ENCODE data around the gene SPG11.
A peak's percentile ranks its signal among the peaks of the same experiment; 100 is the strongest.
"Not testable (repeated sequence)": the region's sequence is repeated elsewhere in the genome, so short reads cannot be mapped to it uniquely, and the experiment has no call there.

Gene SPG11, protein sequence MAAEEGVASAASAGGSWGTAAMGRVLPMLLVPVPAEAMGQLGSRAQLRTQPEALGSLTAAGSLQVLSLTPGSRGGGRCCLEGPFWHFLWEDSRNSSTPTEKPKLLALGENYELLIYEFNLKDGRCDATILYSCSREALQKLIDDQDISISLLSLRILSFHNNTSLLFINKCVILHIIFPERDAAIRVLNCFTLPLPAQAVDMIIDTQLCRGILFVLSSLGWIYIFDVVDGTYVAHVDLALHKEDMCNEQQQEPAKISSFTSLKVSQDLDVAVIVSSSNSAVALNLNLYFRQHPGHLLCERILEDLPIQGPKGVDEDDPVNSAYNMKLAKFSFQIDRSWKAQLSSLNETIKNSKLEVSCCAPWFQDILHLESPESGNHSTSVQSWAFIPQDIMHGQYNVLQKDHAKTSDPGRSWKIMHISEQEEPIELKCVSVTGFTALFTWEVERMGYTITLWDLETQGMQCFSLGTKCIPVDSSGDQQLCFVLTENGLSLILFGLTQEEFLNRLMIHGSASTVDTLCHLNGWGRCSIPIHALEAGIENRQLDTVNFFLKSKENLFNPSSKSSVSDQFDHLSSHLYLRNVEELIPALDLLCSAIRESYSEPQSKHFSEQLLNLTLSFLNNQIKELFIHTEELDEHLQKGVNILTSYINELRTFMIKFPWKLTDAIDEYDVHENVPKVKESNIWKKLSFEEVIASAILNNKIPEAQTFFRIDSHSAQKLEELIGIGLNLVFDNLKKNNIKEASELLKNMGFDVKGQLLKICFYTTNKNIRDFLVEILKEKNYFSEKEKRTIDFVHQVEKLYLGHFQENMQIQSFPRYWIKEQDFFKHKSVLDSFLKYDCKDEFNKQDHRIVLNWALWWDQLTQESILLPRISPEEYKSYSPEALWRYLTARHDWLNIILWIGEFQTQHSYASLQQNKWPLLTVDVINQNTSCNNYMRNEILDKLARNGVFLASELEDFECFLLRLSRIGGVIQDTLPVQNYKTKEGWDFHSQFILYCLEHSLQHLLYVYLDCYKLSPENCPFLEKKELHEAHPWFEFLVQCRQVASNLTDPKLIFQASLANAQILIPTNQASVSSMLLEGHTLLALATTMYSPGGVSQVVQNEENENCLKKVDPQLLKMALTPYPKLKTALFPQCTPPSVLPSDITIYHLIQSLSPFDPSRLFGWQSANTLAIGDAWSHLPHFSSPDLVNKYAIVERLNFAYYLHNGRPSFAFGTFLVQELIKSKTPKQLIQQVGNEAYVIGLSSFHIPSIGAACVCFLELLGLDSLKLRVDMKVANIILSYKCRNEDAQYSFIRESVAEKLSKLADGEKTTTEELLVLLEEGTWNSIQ (N-terminal part only)

DNA sequence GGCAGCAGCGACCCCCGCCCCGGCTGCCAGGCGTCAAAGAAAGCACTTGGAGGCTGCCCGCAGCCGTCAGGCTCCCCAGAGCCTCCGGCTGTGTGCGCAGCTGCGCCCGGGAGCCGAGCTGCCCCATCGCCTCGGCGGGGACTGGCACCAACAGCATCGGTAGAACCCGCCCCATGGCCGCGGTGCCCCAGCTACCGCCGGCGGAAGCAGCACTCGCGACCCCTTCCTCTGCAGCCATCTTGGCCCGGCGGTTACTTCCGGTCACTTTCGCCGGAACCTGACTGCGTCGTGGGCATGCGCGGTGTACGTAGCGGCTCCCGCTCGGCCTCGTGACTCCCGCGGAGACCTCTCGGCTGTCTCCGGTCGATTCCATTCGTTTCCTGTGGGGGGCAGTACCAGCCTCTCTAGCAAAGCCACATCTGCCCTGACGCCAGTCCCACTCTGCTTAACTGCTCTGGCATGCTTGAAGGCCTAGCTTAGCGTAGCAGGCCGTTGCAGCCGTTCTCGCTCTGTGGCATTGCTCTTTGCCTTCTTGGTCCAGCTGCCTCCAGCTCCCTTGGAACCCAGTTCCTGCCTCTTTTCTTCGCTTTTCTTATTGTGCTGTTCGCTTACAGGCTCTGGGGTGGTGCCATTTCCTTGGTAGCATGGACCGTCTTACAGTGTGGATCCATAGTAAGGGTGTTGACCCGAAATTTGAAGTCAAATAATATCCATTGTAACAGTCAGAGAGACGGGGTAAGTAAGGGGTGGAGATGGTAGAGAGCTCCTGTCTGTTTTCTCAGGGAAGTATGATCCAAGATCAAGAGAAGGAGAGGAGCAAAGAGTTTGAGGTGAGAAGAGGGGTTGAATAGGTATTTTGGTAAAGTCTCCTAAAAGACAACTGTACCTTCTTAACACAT is at the start of gene SPG11:
Gene SPG11, minus strand, starts transcription at position 253 of the 899 bp plus-strand sequence. Its CDS starts 15 bp downstream, at position 238.
- DNase-seq (ENCODE audit: low read depth) = peak; percentile 93

DNA sequence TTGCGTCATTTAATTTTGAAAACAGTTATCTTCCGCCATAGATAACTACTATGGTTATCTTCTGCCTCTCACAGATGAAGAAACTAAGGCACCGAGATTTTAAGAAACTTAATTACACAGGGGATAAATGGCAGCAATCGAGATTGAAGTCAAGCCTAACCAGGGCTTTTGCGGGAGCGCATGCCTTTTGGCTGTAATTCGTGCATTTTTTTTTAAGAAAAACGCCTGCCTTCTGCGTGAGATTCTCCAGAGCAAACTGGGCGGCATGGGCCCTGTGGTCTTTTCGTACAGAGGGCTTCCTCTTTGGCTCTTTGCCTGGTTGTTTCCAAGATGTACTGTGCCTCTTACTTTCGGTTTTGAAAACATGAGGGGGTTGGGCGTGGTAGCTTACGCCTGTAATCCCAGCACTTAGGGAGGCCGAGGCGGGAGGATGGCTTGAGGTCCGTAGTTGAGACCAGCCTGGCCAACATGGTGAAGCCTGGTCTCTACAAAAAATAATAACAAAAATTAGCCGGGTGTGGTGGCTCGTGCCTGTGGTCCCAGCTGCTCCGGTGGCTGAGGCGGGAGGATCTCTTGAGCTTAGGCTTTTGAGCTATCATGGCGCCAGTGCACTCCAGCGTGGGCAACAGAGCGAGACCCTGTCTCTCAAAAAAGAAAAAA is 49.0 kb upstream of the SPG11 start:
- DNase-seq (ENCODE audit: low read depth) = no peak

DNA sequence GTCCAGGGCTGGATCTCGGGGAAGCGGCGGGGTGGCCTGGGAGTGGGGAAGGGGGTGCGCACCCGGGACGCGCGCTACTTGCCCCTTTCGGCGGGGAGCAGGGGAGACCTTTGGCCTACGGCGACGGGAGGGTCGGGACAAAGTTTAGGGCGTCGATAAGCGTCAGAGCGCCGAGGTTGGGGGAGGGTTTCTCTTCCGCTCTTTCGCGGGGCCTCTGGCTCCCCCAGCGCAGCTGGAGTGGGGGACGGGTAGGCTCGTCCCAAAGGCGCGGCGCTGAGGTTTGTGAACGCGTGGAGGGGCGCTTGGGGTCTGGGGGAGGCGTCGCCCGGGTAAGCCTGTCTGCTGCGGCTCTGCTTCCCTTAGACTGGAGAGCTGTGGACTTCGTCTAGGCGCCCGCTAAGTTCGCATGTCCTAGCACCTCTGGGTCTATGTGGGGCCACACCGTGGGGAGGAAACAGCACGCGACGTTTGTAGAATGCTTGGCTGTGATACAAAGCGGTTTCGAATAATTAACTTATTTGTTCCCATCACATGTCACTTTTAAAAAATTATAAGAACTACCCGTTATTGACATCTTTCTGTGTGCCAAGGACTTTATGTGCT is 48.4 kb upstream of the SPG11 start:
- DNase-seq (ENCODE audit: low read depth) = no peak

DNA sequence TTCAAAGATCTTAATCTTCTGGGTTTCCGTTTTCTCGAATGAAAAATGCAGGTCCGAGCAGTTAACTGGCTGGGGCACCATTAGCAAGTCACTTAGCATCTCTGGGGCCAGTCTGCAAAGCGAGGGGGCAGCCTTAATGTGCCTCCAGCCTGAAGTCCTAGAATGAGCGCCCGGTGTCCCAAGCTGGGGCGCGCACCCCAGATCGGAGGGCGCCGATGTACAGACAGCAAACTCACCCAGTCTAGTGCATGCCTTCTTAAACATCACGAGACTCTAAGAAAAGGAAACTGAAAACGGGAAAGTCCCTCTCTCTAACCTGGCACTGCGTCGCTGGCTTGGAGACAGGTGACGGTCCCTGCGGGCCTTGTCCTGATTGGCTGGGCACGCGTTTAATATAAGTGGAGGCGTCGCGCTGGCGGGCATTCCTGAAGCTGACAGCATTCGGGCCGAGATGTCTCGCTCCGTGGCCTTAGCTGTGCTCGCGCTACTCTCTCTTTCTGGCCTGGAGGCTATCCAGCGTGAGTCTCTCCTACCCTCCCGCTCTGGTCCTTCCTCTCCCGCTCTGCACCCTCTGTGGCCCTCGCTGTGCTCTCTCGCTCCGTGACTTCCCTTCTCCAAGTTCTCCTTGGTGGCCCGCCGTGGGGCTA is 47.8 kb upstream of the SPG11 start, which contains the start of the genes B2M and PATL2:
Gene B2M, plus strand, starts transcription at position 422 of the 647 bp plus-strand sequence. Its CDS starts 30 bp downstream, at position 452.
Gene PATL2, minus strand, starts transcription at position 228 of the 647 bp plus-strand sequence. CDS start 34,833 bp downstream, outside the sequence.
- DNase-seq (ENCODE audit: low read depth) = peak; percentile 91

DNA sequence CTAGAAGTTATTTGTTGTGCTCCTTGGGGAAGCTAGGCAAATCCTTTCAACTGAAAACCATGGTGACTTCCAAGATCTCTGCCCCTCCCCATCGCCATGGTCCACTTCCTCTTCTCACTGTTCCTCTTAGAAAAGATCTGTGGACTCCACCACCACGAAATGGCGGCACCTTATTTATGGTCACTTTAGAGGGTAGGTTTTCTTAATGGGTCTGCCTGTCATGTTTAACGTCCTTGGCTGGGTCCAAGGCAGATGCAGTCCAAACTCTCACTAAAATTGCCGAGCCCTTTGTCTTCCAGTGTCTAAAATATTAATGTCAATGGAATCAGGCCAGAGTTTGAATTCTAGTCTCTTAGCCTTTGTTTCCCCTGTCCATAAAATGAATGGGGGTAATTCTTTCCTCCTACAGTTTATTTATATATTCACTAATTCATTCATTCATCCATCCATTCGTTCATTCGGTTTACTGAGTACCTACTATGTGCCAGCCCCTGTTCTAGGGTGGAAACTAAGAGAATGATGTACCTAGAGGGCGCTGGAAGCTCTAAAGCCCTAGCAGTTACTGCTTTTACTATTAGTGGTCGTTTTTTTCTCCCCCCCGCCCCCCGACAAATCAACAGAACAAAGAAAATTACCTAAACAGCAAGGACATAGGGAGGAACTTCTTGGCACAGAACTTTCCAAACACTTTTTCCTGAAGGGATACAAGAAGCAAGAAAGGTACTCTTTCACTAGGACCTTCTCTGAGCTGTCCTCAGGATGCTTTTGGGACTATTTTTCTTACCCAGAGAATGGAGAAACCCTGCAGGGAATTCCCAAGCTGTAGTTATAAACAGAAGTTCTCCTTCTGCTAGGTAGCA is 47.0 kb upstream of the SPG11 start:
- no peak for DNase-seq (ENCODE audit: low read depth)

DNA sequence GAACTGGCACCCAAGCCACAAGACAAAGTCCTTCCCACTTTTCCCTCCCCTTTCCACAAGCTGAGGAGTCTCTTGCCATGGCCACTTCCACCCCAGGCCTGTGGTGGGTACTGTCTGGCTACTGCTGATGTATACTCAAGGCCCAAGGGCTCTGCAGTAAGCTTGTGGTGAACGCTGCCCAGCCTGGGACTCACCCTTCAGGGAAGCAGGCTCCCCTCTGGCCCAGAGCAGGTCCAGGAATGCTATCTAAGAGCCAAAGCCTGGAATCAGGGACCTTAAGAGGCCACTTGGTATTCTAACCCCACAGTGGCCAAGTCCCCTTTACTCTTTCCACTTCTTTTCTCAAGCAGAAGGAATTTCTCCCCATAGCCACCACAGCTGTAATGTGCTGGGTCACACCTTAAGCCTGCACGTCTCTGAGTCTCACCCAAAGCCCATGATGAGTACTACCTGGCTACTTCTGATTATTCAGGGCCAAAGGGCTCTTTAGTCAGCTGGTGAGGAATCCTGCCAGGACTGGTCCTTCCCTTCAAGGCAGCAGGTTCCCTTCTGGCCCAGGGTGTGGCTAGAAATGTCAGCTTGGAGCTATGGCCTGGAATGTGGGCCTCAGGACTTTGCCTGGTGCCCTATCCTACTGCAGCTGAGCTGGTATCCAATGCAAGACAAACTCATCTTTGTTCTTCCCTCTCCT is 43.6 kb upstream of the SPG11 start:
- DNase-seq (ENCODE audit: low read depth) = no peak

DNA sequence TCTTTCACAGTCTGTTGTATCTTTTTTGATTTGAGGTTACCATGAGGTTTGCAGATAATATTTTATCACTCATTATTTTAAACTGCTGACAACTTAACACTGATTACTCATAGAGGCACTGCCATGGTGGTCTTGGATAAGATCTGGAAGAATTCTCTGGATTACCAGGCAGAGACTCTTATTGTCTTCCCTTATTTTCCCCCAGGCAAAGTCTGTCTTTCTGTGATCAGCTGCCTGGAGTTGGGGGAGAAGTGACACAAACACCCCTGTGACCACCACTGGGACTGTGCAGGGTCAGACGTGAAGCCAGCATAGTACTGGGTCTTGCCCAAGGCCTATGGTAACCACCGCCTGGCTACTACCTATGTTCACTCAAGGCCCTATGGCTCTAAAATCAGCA is 42.9 kb upstream of the SPG11 start:
- DNase-seq (ENCODE audit: low read depth) = no peak

DNA sequence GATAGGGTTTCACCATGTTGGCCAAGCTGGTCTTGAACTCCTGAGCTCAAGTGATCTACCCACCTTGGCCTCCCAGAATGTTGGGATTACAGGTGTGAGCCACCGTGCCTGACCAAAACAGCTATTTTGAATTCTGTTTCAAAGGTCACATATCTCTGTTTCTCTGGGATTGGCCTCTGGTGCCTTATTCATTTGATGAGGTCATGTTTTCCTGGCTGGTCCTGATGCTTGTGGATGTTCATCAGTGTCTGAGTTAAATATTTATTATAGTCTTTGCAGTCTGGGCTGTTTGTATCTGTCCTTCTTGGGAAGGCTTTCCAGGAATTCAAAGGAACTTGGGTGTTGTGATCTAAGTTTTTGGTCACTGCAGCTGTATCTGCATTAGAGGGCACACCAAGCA is 42.5 kb upstream of the SPG11 start:
- DNase-seq (ENCODE audit: low read depth) = no peak

DNA sequence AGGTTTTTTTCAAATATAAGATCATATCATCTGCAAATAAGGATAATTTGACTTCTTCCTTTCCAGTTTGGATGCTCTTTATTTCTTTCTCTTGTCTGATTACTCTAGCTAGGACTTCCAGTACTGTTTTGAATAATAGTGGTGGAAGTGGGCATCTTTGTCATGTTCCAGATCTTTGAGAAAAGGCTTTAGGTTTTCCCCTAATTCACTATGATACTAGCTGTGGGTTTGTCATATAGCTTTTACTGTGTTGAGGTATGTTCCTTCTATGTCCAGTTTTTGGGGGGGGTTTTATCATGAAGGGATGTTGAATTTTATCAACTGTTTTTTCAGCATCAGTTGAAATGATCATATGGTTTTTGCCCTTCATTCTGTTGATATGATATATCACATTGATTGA is 37.2 kb upstream of the SPG11 start:
- DNase-seq (ENCODE audit: low read depth) = not testable (repeated sequence)

DNA sequence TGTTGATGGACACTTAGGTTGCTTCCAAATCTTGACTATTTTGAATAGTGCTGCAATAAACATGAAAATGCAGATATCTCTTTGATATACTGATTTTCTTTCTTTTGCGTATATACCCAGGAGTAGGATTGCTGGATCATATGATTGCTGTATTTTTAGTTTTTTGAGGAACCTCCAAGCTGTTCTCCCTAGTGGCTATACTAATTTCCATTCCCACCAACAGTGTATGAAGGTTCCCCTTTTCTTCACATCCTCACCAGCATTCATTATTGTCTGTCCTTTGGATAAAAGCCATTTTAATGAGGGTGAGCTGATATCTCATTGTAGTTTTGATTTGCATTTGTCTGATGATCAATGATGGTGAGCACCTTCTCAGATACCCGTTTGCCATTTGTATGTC is 35.2 kb upstream of the SPG11 start:
- DNase-seq (ENCODE audit: low read depth) = no peak

DNA sequence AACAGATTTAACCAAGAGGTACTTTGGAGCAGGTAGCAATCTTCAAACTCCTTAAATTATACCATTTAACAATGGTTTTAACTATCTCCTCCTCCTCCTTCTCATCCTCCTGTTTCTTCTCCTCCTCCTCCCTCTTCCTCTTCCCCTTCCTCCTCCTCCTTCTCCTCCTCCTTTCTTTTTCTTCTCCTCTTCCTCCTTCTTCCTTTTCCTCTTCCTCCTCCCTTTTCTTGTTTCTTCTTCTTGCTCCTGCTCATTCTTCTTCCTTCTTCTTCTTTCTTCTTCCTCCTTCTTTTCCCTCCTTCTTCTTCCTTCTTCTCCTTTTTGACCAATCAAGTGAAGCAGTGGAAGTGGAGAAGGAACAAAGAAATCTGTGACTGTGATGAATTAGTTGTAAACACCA is 33.6 kb upstream of the SPG11 start:
- no peak for DNase-seq (ENCODE audit: low read depth)

DNA sequence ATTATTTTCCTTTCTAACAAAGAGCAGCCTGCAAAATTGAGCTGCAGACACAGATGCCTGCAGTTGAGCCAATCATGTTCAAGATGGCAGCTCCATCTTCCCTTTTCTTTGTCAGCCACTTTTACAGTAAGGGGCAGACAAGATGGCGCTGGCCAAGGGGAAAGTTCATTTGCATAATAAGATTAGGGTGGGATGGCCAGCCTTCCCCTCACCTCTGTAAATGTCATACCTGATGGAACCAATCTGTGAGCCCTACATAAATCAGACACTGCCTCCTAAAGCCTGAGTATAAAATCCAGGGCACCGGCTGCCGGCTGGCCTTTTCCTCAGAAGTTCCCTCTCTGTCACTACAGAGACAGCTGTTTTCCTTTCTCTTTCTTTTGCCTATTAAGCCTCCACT is 31.8 kb upstream of the SPG11 start:
- DNase-seq (ENCODE audit: low read depth) = no peak

DNA sequence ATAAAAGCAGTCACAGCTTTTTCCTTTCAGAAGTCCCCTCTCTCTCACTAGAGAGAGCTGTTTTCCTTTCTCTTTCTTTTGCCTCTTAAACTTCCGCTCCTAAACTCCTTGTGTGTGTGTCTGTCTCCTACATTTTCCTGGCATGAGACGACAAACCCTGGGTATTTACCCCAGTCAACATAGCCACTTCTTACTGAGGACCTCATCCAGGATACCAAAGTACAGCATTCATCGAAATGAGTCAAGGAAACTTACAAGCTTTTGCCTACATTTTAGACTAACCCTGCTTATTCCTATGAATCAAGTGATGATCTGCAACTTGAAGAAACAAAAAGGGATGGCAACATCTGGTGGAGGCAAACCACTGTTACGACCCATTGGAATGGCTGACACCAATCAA is 31.0 kb upstream of the SPG11 start:
- DNase-seq (ENCODE audit: low read depth) = no peak

DNA sequence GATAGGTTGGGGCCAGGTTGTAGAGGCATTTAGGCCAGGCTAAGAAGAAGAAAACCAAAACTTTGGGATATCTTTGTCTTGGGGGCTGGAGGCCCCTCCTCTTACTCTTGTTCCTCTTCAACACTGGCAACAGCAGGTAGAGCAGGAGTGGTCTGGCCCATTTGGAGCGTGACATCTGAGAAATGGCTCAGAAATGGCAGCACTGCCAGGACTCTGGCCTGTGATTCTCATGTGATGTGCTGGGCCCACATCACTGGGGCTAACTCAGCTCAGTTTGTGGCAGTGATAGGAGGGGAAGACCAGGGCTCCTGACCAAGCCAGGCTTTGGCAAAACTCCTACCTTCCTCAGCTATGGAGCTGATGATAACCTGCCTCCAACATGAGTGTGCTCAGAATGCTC is 29.2 kb upstream of the SPG11 start:
- DNase-seq (ENCODE audit: low read depth) = no peak

DNA sequence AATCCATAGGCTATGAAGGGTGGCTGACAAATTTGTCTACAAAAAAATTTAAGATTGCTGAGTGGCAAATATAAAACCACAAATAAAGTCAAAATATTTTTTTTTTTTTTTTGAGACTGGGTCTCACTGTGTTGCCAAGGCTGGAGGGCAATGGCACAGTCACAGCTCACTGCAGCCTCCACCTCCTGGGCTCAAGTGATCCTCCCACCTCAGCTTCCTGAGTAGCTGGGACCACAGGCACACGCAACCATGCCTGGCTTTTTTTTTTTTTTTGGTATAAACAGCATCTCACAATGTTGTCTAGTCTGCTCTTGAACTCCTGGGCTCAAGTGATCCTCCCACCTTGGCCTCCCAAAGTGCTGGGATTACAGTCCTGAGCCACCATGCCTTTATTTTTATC is 26.8 kb upstream of the SPG11 start:
- not testable (repeated sequence) for DNase-seq (ENCODE audit: low read depth)

DNA sequence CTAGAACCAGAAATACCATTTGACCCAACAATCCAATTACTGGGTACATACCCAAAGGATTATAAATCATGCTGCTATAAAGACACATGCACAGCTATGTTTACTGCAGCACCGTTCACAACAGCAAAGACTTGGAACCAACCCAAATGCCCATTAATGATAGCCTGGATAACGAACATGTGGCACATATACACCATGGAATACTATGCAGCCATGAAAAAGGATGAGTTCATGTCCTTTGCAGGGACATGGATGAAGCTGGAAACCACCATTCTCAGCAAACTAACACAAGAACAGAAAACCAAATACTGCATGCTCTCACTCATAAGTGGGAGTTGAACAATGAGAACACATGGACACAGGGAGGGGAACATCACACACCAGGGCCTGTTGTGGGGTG is 25.9 kb upstream of the SPG11 start:
- DNase-seq (ENCODE audit: low read depth) = not testable (repeated sequence)

DNA sequence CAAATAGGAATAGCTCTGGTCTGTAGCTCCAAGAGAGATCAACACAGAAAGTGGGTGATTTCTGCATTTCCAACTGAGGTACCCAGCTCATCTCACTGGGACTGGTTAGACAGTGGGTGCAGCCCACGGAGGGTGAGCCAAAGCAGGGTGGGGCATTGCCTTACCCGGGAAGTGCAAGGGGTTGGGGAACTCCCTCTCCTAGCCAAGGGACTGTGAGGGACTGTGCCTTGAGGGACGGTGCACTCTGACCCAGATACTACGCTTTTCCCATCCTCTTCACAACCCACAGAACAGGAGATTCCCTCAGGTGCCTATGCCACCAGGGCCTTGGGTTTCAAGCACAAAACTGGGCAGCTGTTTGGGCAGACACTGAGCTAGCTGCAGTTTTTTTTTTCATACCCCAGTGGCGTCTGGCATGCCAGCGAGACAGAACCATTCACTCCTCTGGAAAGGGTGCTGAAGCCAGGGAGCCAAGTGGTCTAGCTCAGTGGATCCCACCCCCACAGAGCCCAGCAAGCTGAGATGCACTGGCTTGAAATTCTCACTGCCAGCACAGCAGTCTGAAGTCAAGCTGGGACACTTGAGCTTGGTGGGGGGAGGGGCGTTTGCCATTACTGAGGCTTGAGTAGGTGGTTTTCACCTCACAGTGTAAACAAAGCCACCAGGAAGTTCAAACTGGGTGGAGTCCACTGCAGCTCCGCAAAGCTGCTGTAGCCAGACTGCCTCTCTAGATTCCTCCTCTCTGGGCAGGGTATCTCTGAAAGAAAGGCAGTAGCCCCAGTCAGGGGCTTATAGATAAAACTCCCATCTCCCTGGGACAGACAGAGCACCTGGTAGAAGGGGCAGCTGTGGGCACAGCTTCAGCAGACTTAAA is 19.6 kb upstream of the SPG11 start:
- DNase-seq (ENCODE audit: low read depth) = not testable (repeated sequence)
